Measurements from ENCODE around the gene MEFV.
A peak's percentile ranks its signal among the peaks of the same experiment; 100 is the strongest.
"Not testable (repeated sequence)": the region's sequence is repeated elsewhere in the genome, so short reads cannot be mapped to it uniquely, and the experiment has no call there.

MEFV gene, protein sequence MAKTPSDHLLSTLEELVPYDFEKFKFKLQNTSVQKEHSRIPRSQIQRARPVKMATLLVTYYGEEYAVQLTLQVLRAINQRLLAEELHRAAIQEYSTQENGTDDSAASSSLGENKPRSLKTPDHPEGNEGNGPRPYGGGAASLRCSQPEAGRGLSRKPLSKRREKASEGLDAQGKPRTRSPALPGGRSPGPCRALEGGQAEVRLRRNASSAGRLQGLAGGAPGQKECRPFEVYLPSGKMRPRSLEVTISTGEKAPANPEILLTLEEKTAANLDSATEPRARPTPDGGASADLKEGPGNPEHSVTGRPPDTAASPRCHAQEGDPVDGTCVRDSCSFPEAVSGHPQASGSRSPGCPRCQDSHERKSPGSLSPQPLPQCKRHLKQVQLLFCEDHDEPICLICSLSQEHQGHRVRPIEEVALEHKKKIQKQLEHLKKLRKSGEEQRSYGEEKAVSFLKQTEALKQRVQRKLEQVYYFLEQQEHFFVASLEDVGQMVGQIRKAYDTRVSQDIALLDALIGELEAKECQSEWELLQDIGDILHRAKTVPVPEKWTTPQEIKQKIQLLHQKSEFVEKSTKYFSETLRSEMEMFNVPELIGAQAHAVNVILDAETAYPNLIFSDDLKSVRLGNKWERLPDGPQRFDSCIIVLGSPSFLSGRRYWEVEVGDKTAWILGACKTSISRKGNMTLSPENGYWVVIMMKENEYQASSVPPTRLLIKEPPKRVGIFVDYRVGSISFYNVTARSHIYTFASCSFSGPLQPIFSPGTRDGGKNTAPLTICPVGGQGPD
- 0.75 to 87.4 (median 5.8) reads per million in 18 experiments for total RNA-seq

GRCh38 chr16:3256146-3256865, at the start of gene MEFV:
Gene MEFV (minus strand): TSS chr16:3256633. CDS start chr16:3256587, 46 bp downstream.
- DNase-seq: peak; percentile 65 to 76

DNA sequence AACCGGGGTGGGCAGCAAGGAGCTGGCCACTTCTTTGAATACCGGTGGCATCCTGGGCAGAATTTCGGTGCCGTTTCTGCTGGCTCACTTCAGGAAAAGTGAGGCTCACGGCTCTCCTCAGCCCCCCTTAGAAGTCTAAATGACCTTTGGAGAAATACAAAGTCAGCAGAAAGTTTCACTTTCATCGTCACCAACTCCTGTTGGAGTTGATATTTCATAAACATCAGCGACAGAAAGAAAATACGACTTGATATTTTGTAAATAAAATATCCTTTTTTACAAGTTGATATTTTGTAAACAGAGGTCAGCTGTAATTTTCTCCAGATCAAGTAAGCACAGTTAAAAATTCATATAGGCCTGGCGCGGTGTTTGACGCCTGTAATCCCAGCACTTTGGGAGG, 49.6 kb upstream of the MEFV start:
- DNase-seq: no peak

GRCh38 chr16:3305109-3306068, 49.0 kb upstream of the MEFV start, which contains the start of the genes TIGD7 and ZNF75A:
Gene TIGD7 (minus strand): TSS chr16:3305430. CDS start chr16:3300614, 4,816 bp downstream.
Gene ZNF75A (plus strand): TSS chr16:3305497. CDS start chr16:3308429, 2,932 bp downstream.
- peak; percentile 89 to 92 for DNase-seq

GRCh38 chr16:3304370-3304769, 47.9 kb upstream of the MEFV start:
- no peak for DNase-seq

GRCh38 chr16:3295783-3296182, 39.4 kb upstream of the MEFV start:
- DNase-seq: no peak

- DNase-seq: no peak
These were observed 38.8 kb upstream of the MEFV start for GRCh38 chr16:3295209-3295608.

GRCh38 chr16:3292604-3293003, 36.2 kb upstream of the MEFV start:
- DNase-seq: no peak

- no peak for DNase-seq
These were observed 33.7 kb upstream of the MEFV start for GRCh38 chr16:3289998-3290673.

DNA sequence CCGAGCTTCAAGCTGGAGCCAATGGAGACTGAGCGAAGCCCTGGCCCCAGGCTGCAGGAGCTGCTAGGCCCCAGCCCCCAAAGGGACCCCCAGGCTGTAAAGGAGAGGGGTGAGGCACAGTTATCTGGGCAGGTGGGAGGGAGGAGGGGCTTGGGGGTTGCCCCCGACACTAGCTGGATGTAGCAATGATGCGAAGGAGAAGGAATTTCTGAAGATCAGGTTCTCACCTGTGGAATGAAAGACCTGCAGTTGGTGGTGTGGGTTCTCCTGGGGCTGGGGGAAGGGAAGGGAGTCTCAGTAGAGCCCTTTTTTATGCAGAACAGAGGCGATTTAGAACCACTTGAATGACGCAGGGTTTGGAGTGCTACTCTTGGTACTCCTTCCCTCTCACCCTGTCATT, 28.7 kb upstream of the MEFV start:
- DNase-seq: no peak

GRCh38 chr16:3283543-3284447, 27.4 kb upstream of the MEFV start:
- peak; percentile 51 to 72 for DNase-seq

DNA sequence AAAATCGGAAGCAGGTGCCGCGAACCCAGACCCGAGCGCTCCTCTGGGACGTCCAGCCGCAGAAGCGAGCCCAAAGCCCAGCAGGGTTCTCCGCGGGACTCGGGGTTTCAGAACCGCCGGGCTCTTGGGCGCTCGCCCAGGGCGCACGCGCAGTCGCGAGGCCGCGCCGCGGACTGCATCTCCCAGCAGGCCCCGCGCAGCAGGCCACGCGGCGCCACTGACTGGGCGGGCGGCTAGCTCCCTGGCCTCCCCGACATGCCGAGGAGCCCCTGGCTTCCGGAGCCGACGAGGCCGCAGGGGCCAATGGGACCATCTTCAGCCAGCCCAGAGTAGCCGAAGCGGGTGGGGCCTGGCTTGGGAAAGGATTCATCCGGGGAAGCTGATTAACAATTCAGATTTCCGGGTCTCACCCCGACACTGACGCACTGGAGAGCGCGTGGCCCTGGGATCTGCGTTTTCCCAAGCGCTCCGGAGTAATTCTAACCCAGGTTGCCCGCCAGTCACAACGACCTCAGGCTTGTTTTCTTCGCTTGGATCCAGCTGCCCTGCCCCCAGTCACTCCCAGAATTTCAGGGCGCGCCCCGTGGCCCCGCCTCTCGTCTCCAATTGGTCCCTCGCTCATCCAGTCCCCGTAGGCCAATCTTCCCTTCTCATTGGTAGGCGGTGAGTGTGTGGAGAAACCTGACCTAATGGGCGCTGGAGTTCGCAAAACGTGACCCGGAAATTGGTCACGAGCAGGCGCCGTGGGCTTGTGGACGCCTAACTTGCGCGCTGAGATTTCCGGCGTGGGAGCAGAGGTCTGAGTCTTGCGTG, 26.5 kb upstream of the MEFV start, which contains the start of gene ZNF263:
ZNF263 (plus strand) TSS at position 762 of the 813 bp plus-strand sequence. CDS start 328 bp downstream, outside the sequence.
- peak; percentile 98 for DNase-seq

DNA sequence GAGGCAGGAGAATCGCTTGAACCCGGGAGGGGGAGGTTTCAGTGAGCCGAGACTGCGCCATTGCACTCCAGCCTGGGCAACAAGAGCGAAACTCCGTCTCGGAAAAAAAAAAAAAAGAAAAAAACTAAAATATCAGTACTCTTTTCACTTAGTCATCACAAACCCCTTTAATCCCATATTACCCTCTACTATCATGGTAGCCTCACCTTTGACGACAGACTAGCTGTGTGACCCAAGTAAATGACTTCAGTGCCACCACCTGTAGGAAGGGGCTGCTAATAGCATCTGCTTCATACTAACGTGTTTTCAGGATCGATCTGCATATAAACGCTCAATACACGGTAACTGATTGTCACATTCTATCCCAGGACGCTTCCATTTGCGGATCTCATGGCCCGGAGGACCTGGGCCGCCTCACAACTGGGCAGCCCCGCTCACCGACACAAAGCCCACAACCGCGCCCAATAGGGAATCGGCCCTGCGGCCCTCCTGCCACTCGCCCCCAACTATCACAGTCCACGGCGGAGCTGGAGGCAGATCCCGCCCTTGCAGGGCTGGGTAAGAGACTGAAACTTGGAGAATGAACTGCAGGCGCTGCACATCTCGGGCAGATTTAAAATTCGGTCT, 25.8 kb upstream of the MEFV start:
- DNase-seq: no peak

DNA sequence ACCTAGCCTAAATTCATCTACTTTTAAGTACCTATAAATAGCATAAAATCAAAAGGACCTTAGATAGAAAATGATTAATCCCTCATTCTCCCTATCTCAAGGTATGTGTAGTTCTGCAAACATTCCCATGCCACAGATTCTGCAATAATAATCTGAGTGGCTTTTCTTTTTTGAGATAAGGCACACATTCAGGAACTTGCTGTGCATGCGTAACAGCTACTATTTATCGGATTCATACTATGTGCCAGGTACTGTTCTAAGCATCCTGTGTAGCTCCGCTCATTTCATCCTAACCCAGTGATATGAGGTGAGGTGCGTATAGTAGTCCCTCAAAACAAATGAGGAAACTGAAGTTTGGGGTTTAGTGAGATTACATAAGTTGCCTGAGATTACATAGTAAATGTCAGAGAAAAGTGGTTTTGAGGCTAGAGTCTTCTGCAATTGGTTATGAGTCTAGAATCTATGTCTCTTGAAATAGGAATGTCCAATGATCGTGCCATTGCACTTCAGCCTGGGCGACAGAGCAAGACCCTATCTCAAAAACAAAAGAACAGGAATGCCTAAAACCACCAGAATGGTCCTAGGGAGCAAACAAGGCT, 24.9 kb upstream of the MEFV start:
- DNase-seq: peak in 1 of 2 donors; percentile 46

DNA sequence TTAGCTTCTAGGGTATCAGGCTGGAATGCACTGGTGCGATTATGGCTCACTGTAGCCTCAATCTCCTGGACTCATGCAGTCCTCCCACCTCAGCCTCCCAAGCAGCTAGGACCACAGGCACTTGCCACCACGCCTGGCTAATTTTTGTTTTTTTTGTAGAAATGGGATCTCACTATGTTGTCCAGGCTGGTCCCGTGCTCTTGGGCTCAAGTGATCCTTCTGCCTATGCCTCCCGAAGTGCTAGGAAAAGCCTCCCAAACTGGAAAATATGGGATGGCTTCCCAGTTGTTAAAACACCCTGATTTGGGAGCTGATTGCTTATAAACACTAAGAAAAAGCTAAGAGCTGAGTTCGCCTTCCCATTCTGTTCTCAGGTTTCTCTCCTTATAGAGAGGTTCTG, 20.2 kb upstream of the MEFV start:
- no peak for DNase-seq

DNA sequence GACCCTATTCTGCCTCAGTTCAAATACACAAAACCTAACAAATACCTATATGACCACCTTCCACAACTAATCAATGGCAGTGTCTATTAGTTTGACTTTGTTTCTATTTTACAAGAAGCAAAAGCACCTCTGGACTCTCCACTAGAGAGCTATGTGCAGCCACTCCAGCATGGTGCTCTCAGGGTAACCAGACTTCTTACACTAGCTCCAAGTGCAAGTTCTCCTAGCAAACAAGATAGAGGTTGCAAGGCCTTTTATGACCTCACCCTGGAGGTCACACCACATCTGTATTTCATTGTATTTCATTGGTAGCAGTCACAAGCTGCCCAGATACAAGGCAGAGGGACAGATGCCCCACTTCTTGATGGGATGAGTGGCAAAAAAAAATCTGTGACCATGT, 18.5 kb upstream of the MEFV start:
- DNase-seq: no peak

GRCh38 chr16:3274490-3274889, 18.1 kb upstream of the MEFV start:
- no peak for DNase-seq

DNA sequence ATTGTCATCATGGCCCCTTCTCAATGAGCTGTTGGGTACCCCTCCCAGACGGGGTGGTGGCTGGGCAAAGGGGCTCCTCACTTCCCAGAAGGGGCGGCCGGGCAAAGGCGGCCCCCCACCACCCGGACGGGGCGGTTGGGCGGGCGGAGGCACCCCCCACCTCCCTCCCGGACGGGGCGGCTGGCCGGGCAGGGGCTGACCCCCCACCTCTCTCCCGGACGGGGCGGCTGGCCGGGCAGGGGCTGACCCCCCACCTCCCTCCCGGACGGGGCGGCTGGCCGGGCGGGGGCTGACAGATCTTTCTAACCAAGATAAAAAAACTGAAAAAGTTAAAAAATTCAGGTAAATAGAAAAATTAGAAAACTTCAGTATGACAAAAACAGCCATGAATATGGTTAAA, 14.8 kb upstream of the MEFV start:
- not testable (repeated sequence) for DNase-seq

DNA sequence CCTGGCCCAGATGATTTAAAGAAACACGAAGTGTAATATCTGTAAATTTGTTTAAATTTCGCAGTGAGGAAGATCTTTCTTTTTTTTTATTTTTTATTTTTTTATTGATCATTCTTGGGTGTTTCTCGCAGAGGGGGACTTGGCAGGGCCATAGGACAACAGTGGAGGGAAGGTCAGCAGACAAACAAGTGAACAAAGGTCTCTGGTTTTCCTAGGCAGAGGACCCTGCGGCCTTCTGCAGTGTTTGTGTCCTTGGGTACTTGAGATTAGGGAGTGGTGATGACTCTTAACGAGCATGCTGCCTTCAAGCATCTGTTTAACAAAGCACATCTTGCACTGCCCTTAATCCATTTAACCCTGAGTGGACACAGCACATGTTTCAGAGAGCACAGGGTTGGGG, 14.3 kb upstream of the MEFV start:
- DNase-seq: not testable (repeated sequence)

All from inflammatory macrophage (primary cell).